Suprapubic skin (tissue), 4 donors: ENCODE measurements around the gene TXNL4A. TPM values are rescaled to one million over a fixed set of nuclear protein-coding genes. Genes with fewer than 3 reads are reported as not detected.
A peak's percentile ranks its signal among the peaks of the same experiment; 100 is the strongest.

Experiments
- DNase-seq, 2 donors: peaks; one replicate each; pipeline ENCODE4 v3.0.0-alpha.2; 2019; ENCODE audit warnings: low spot score in 2 of 2
- H3K27ac ChIP-seq: fragments of 200-600 bp; sonication (generic); one replicate; pipeline ENCODE4 v1.5.1; 2019
- H3K27me3 ChIP-seq: fragments of 200-600 bp; sonication (generic); one replicate; pipeline ENCODE4 v1.5.1; 2019
- H3K36me3 ChIP-seq: fragments of 200-600 bp; sonication (generic); one replicate; pipeline ENCODE4 v1.5.1; 2019
- H3K4me1 ChIP-seq: fragments of 200-600 bp; sonication (generic); one replicate; pipeline ENCODE4 v1.5.1; 2019
- H3K4me3 ChIP-seq: fragments of 200-600 bp; sonication (generic); one replicate; pipeline ENCODE4 v1.5.1; 2019; ENCODE audit warnings: mild to moderate bottlenecking
- H3K9me3 ChIP-seq: fragments of 200-600 bp; sonication (generic); one replicate; pipeline ENCODE4 v1.5.1; 2019
- CTCF ChIP-seq, 2 donors: fragments of 200-600 bp in 1 of 2; fragments of 450-650 bp in 1 of 2; sonication (generic) in 1 of 2; IDR thresholded peaks; one replicate each; pipeline ENCODE4 v1.5.1; 2016 to 2019; ENCODE audit warnings: antibody characterized with exemption in 2 of 2, mild to moderate bottlenecking in 1 of 2, moderate library complexity in 1 of 2
- EP300 ChIP-seq: sonication (generic); formaldehyde crosslinking; IDR thresholded peaks from one replicate; pipeline ENCODE4 v1.6.1; 2017; ENCODE audit warnings: antibody characterized with exemption
- POLR2A ChIP-seq, 2 donors: fragments of 450-650 bp; IDR thresholded peaks; one replicate each; pipeline ENCODE4 v1.6.1; 2017; ENCODE audit warnings: antibody characterized with exemption in 2 of 2, mild to moderate bottlenecking in 2 of 2, moderate library complexity in 2 of 2
- POLR2AphosphoS5 ChIP-seq, 3 donors: sonication (generic); formaldehyde crosslinking; IDR thresholded peaks; one replicate each; pipeline ENCODE4 v1.6.1; 2017; ENCODE audit warnings: antibody characterized with exemption in 3 of 3
- WGBS: methylation state at CpG from one replicate; pipeline ENCODE4 v1.1.5; 2018; 5-methylcytosine and 5-hydroxymethylcytosine counted together
- total RNA-seq, 4 donors: library from RNA; depleted of rRNA; stranded (reverse); fragments of >200 nt; gene quantifications; one replicate each; pipeline ENCODE4 v1.1.0, GENCODE V29; 2016

TXNL4A gene
- total RNA-seq, 4 donors from 2014 or later = 20.6 to 35.0 (median 24.6) TPM

GRCh38 chr18:79949697-79950487, 38.5 kb downstream of the TXNL4A start:
- DNase-seq = peak; percentile 64 to 83
- Histone ChIP-seq H3K36me3 (peaks cover 3% of the 10 kb centered on the region), H3K9me3 (no peaks in the 10 kb centered on the region), H3K4me1 (peaks cover 69% of the 10 kb centered on the region), H3K4me3 (peak overlapping the region; percentile 99), H3K27ac (peak overlapping the region; percentile 96), H3K27me3 (no peaks in the 10 kb centered on the region)
- TF ChIP-seq POLR2AphosphoS5 (IDR thresholded peaks at IDR 0.05) (no peak), CTCF (IDR thresholded peaks at IDR 0.05) (no peak), POLR2A (IDR thresholded peaks at IDR 0.05) (no peak), EP300 (no peak)
- WGBS = 45% methylated on average over 12 of the region's 12 CpGs

- 88% methylated on average over 19 of the region's 23 CpGs for WGBS
- H3K4me3 ChIP-seq = peak overlapping the region; percentile 99
- peak; percentile 53 for DNase-seq
- H3K36me3 ChIP-seq = peaks cover 3% of the 10 kb centered on the region
- H3K4me1 ChIP-seq = peaks cover 79% of the 10 kb centered on the region
- TF ChIP-seq CTCF (IDR thresholded peaks at IDR 0.05) (no peak), EP300 (no peak), POLR2AphosphoS5 (IDR thresholded peaks at IDR 0.05) (no peak), POLR2A (IDR thresholded peaks at IDR 0.05) (no peak)
- H3K27ac ChIP-seq = peak overlapping the region; percentile 4
- H3K27me3 ChIP-seq = no peaks in the 10 kb centered on the region
- no peaks in the 10 kb centered on the region for H3K9me3 ChIP-seq
Observed at GRCh38 chr18:79948719-79949411, 39.5 kb downstream of the TXNL4A start.

GRCh38 chr18:79947881-79948610, 40.3 kb downstream of the TXNL4A start:
- peak overlapping the region; percentile 37 for H3K27ac ChIP-seq
- no peaks in the 10 kb centered on the region for H3K27me3 ChIP-seq
- DNase-seq = peak; percentile 40 to 72
- peaks cover 3% of the 10 kb centered on the region for H3K36me3 ChIP-seq
- H3K4me3 ChIP-seq = no peak overlapping the region
- 96% methylated on average over 14 of the region's 15 CpGs for WGBS
- no peaks in the 10 kb centered on the region for H3K9me3 ChIP-seq
- TF ChIP-seq POLR2A (IDR thresholded peaks at IDR 0.05) (no peak), POLR2AphosphoS5 (IDR thresholded peaks at IDR 0.05) (no peak), EP300 (no peak), CTCF (IDR thresholded peaks at IDR 0.05) (no peak)
- peaks cover 87% of the 10 kb centered on the region for H3K4me1 ChIP-seq

DNA sequence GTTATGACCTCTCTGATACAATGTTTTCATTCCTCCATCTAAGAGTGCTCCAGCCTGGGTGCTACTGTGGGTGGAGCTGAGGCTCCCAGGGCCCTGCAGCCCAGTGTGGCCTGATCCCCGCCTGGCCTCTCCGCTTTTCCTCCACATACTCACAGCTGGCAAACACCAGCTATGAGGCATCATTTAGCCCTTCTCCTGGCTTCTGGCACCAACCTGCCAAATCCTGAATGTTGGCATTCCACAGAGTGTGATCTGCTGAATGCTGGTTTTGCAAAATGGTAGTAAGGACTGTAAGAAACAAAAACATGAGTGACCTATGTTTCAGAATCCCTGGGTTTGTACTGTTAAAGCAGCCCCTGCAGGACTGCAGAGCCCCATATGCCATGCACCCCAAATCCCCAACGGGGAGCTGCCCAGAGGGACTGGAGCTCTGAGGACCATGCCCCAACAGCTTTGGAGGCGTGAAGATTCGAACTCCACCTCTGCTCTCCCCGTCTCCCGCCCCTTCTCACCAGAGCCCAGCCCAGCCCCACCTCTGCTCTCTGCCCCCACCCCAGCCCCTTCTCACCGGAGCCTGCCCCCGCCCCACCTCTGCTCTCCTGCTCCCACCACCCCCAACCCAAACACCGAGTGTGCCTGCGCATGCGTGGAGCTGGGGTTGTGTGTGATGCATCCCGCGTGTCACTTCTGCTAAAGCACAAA, 41.2 kb downstream of the TXNL4A start:
- H3K27me3 ChIP-seq = no peaks in the 10 kb centered on the region
- peak; percentile 61 to 76 for DNase-seq
- TF ChIP-seq CTCF (IDR thresholded peaks at IDR 0.05) (no peak), EP300 (no peak), POLR2A (IDR thresholded peaks at IDR 0.05) (no peak), POLR2AphosphoS5 (IDR thresholded peaks at IDR 0.05) (no peak)
- no peak overlapping the region for H3K4me3 ChIP-seq
- H3K36me3 ChIP-seq = peaks cover 8% of the 10 kb centered on the region
- no peaks in the 10 kb centered on the region for H3K9me3 ChIP-seq
- WGBS = 74% methylated on average over 14 of the region's 14 CpGs
- peak overlapping the region; percentile 63 for H3K27ac ChIP-seq
- peaks cover 89% of the 10 kb centered on the region for H3K4me1 ChIP-seq
